B cell (primary cell): ENCODE data around the gene CTDNEP1. TPM values are rescaled to one million over a fixed set of nuclear protein-coding genes. Genes with fewer than 3 reads are reported as not detected.
A peak's percentile ranks its signal among the peaks of the same experiment; 100 is the strongest.

Source experiments
- ATAC-seq: fragments of 200-7000 bp; cut with Tn5 transposase; one replicate; pipeline ENCODE4 v1.10.0; 2021; ENCODE audit warnings: low read depth, mild to moderate bottlenecking, moderate number of reproducible peaks, moderate library complexity
- CTCF ChIA-PET: fragments of 350-600 bp; sonication (Branson Sonifier 250); formaldehyde crosslinking; loops from one replicate; lab custom pipeline; 2021; ENCODE audit warnings: antibody characterized with exemption, inconsistent platforms; lab: Charles Lee
- POLR2A ChIA-PET: fragments of 350-600 bp; sonication (Branson Sonifier 250); formaldehyde crosslinking; loops from one replicate; lab custom pipeline; 2021; ENCODE audit warnings: antibody characterized with exemption; lab: Charles Lee
- DNase-seq: peaks from one replicate; pipeline ENCODE4 v3.0.0; 2013
- H2AFZ ChIP-seq: 2 replicates; pipeline ENCODE4 v1.6.1; 2012; ENCODE audit warnings: mild to moderate bottlenecking, low read depth, low read length; ENCODE audit not compliant: insufficient read depth, poor library complexity, severe bottlenecking
- H3K27ac ChIP-seq, 2 donors: 1 replicate in 1 of 2; 2 replicates in 1 of 2; pipeline ENCODE4 v1.5.1; 2012 to 2013; ENCODE audit warnings: low read length in 2 of 2, mild to moderate bottlenecking in 2 of 2, moderate library complexity in 1 of 2
- H3K27me3 ChIP-seq, 4 experiments: fragments of 200-600 bp in 1 of 4; sonication (generic) in 1 of 4; replicated peaks in 1 of 4; 1 replicate in 2 of 4; 2 replicates in 2 of 4; pipeline versions ENCODE4 v1.6.1 to v1.7.0; 2013 to 2016; ENCODE audit warnings: low read length in 3 of 4, mild to moderate bottlenecking in 2 of 4, mixed read lengths in 1 of 4, moderate library complexity in 1 of 4; ENCODE audit not compliant: insufficient read depth in 4 of 4, control insufficient read depth in 3 of 4; ENCODE audit errors: control extremely low read depth in 1 of 4
- H3K36me3 ChIP-seq, 2 experiments: replicated peaks in 1 of 2; 1 replicate in 1 of 2; 2 replicates in 1 of 2; pipeline versions ENCODE4 v1.6.1 to v1.7.1; 2013; ENCODE audit warnings: low read length in 1 of 2; ENCODE audit not compliant: insufficient read depth in 2 of 2, control insufficient read depth in 1 of 2; ENCODE audit errors: control extremely low read depth in 1 of 2, extremely low read depth in 1 of 2
- H3K4me1 ChIP-seq, 2 donors: fragments of 200-600 bp in 1 of 2; sonication (generic) in 1 of 2; 1 replicate in 1 of 2; 2 replicates in 1 of 2; pipeline versions ENCODE4 v1.5.1 to v1.6.1; 2013 to 2017; ENCODE audit warnings: low read length in 2 of 2; ENCODE audit not compliant: control insufficient read depth in 2 of 2, insufficient read depth in 2 of 2
- H3K4me2 ChIP-seq: replicated peaks from 2 replicates; pipeline ENCODE3; 2012; ENCODE audit warnings: mild to moderate bottlenecking, low read depth, low read length; ENCODE audit not compliant: poor library complexity, severe bottlenecking
- H3K4me3 ChIP-seq, 5 experiments: fragments of 200-600 bp in 1 of 5; sonication (generic) in 1 of 5; 1 replicate in 3 of 5; 2 replicates in 2 of 5; pipeline versions ENCODE4 v1.5.1 to v1.7.0; 2011 to 2016; ENCODE audit warnings: low read length in 4 of 5, mild to moderate bottlenecking in 4 of 5, low read depth in 2 of 5, control low read depth in 1 of 5, moderate library complexity in 1 of 5; ENCODE audit not compliant: insufficient read depth in 1 of 5; ENCODE audit errors: control extremely low read depth in 1 of 5, extremely low read depth in 1 of 5
- H3K79me2 ChIP-seq: fragments of 200-600 bp; sonication (generic); one replicate; pipeline ENCODE4 v1.6.0; 2016; ENCODE audit warnings: low read length; ENCODE audit not compliant: control insufficient read depth, insufficient read depth
- H3K9ac ChIP-seq: fragments of 200-600 bp; sonication (generic); 2 replicates; pipeline ENCODE4 v1.6.1; 2017; ENCODE audit warnings: mild to moderate bottlenecking, low read length, moderate library complexity
- H3K9me3 ChIP-seq, 3 donors: one replicate each; pipeline versions ENCODE4 v1.6.1 to v1.7.1; 2013; ENCODE audit warnings: low read length in 2 of 3; ENCODE audit not compliant: control insufficient read depth in 2 of 3, insufficient read depth in 1 of 3; ENCODE audit errors: control extremely low read depth in 1 of 3
- H4K20me1 ChIP-seq: 2 replicates; pipeline ENCODE4 v1.6.0; 2012; ENCODE audit warnings: mild to moderate bottlenecking, low read length; ENCODE audit not compliant: insufficient read depth, control insufficient read depth, poor library complexity, severe bottlenecking
- H3K27ac Mint-ChIP-seq: one replicate; pipeline ENCODE4 v1.8.0; 2021; ENCODE audit warnings: mixed read lengths
- H3K27me3 Mint-ChIP-seq: one replicate; pipeline ENCODE4 v1.8.0; 2021; ENCODE audit warnings: mixed read lengths
- H3K4me1 Mint-ChIP-seq: one replicate; pipeline ENCODE4 v1.8.0; 2021; ENCODE audit warnings: mixed read lengths
- H3K4me3 Mint-ChIP-seq: one replicate; pipeline ENCODE4 v1.8.0; 2021; ENCODE audit warnings: mixed read lengths
- H3K9me3 Mint-ChIP-seq: one replicate; pipeline ENCODE4 v1.8.0; 2022; ENCODE audit warnings: mixed read lengths; ENCODE audit not compliant: insufficient read depth
- EZH2 ChIP-seq: IDR thresholded peaks from 2 replicates; pipeline ENCODE4 v1.6.1; 2012; ENCODE audit warnings: borderline replicate concordance, low read depth, mild to moderate bottlenecking, moderate library complexity, low read length; ENCODE audit not compliant: insufficient read depth, poor library complexity, severe bottlenecking
- WGBS: methylation state at CpG from one replicate; pipeline ENCODE4 v1.1.5; 2013; ENCODE audit warnings: missing lambda C conversion rate; ENCODE audit not compliant: insufficient coverage; 5-methylcytosine and 5-hydroxymethylcytosine counted together
- intact Hi-C: fragments of 100-400 bp; cut with micrococcal nuclease; formaldehyde crosslinking; loops from one replicate; pipeline ENCODE4 v1.10.0; 2022
- polyA plus RNA-seq: library from polyadenylated mRNA; depleted of rRNA; stranded (reverse); fragments of >200 nt; gene quantifications from 2 replicates; pipeline ENCODE4 v1.2.3, GENCODE V29; 2012
- total RNA-seq, 2 donors: library from RNA; stranded (reverse); fragments of 120-200 nt in 1 of 2; gene quantifications; 1 replicate in 1 of 2; 2 replicates in 1 of 2; pipeline versions ENCODE4 v1.2.3 to v1.2.4, GENCODE V29; 2013 to 2022
- TF ChIP-seq, protein P1 (sequence below): fragments of 200-600 bp; IDR thresholded peaks from one replicate; pipeline ENCODE4 v1.8.0; 2022; ENCODE audit warnings: antibody characterized with exemption, mild to moderate bottlenecking

The CTDNEP1 gene
- total and polyA plus RNA-seq, 2 donors (not counting 1 experiment from before 2014, with no cell fraction given) = 125 to 162 TPM

DNA sequence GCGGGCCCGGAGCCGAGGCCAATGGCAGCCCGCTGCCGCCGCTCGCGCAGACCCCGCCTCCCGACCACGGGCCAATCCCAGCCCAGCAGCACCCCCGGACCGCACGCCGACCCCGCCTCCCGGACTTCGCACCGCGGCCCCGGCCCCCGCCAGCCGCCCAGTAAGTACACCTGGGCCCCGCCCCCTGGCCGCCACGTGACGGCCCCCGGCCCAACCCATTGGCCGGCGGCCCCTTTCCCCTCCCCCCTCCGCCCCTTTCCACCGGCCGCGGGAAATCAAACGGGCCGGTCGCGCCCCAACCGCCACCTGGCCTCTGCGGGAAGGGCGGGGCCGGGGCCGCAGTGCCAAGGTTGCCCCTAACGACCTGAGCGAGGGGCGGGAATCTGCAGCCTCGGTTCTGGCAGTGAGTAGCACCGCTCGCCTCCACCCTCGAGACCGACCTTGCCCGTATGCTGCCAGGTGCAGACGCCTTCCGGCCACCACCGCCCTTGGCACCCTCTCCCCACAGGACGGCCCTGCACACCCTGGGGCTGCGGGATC, 43.1 kb upstream of the CTDNEP1 start, which contains the start of gene YBX2:
Gene YBX2 (minus strand): TSS at position 26 of the 540 bp plus-strand sequence. CDS start 139 bp downstream, outside the sequence.
- Histone ChIP-seq H3K4me3 (peak within 1 kb of the TSS in 4 of 5 experiments; percentile 25 to 54 (median 42)), H3K9me3 (peaks cover 0 to 7% (median 0%) of the 10 kb centered on the region in 3 donors), H3K36me3 (no peaks in the 10 kb centered on the region), H3K9ac (peak within 1 kb of the TSS; percentile 58), H4K20me1 (no peaks in the 10 kb centered on the region), H3K4me1 (peaks cover 28 to 30% of the 10 kb centered on the region in 2 donors), H3K27ac (no peak within 1 kb of the TSS), H3K4me2 (peak within 1 kb of the TSS; percentile 92), H2AFZ (peak within 1 kb of the TSS; percentile 32), H3K27me3 (peaks cover 0 to 57% (median 14%) of the 10 kb centered on the region in 4 experiments), H3K79me2 (no peaks in the 10 kb centered on the region)
- Mint-ChIP-seq H3K27ac (no peak within 1 kb of the TSS), H3K4me3 (peak within 1 kb of the TSS; percentile 83), H3K9me3 (no peaks in the 10 kb centered on the region), H3K4me1 (peaks cover 22% of the 10 kb centered on the region), H3K27me3 (peaks cover 38% of the 10 kb centered on the region)
- TF ChIP-seq, protein P1, sequence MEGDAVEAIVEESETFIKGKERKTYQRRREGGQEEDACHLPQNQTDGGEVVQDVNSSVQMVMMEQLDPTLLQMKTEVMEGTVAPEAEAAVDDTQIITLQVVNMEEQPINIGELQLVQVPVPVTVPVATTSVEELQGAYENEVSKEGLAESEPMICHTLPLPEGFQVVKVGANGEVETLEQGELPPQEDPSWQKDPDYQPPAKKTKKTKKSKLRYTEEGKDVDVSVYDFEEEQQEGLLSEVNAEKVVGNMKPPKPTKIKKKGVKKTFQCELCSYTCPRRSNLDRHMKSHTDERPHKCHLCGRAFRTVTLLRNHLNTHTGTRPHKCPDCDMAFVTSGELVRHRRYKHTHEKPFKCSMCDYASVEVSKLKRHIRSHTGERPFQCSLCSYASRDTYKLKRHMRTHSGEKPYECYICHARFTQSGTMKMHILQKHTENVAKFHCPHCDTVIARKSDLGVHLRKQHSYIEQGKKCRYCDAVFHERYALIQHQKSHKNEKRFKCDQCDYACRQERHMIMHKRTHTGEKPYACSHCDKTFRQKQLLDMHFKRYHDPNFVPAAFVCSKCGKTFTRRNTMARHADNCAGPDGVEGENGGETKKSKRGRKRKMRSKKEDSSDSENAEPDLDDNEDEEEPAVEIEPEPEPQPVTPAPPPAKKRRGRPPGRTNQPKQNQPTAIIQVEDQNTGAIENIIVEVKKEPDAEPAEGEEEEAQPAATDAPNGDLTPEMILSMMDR = no peak
- TF ChIP-seq EZH2 = no peak
- ATAC-seq (peak; percentile 75), DNase-seq (peak; percentile 84)
- intact Hi-C loops = loop anchor here (10.0 kb wide), 1 partner anchor 160 kb away; no protein-coding TSS in a partner anchor
- 2% methylated on average over 52 of the region's 57 CpGs for WGBS
- ChIA-PET CTCF (no interaction called here), POLR2A (no interaction called here)
